Neural progenitor cell (in vitro differentiated cells): ENCODE data around the gene TAMALIN. TPM values are rescaled to one million over a fixed set of nuclear protein-coding genes. Genes with fewer than 3 reads are reported as not detected.
"Not testable (repeated sequence)": the region's sequence is repeated elsewhere in the genome, so short reads cannot be mapped to it uniquely, and the experiment has no call there.

Experiments
- DNase-seq: peaks from one replicate; pipeline ENCODE4 v3.0.0-alpha.2; 2016; ENCODE audit warnings: low spot score
- H2AFZ ChIP-seq: fragments of 200-600 bp; sonication (generic); replicated peaks from 2 replicates; pipeline ENCODE4 v1.6.1; 2016; ENCODE audit warnings: antibody characterized with exemption
- H3F3A ChIP-seq: fragments of 200-600 bp; sonication (generic); 2 replicates; pipeline ENCODE4 v1.6.1; 2016; ENCODE audit warnings: antibody characterized with exemption, low read depth
- H3K27ac ChIP-seq: fragments of 200-600 bp; sonication (generic); 2 replicates; pipeline ENCODE4 v1.5.1; 2016; ENCODE audit warnings: mild to moderate bottlenecking
- H3K27me3 ChIP-seq: fragments of 200-600 bp; sonication (generic); 2 replicates; pipeline ENCODE4 v1.6.1; 2016; ENCODE audit warnings: mild to moderate bottlenecking, moderate library complexity
- H3K36me3 ChIP-seq: fragments of 200-600 bp; sonication (generic); 2 replicates; pipeline ENCODE4 v1.5.1; 2016
- H3K4me1 ChIP-seq: fragments of 200-600 bp; sonication (generic); 2 replicates; pipeline ENCODE4 v1.6.1; 2016; ENCODE audit warnings: mixed run types
- H3K4me2 ChIP-seq: fragments of 200-600 bp; sonication (generic); 2 replicates; pipeline ENCODE4 v1.6.1; 2016
- H3K4me3 ChIP-seq: fragments of 200-600 bp; sonication (generic); 2 replicates; pipeline ENCODE4 v1.5.1; 2016
- H3K79me2 ChIP-seq: fragments of 200-600 bp; sonication (generic); 2 replicates; pipeline ENCODE4 v1.6.1; 2016; ENCODE audit warnings: low read depth
- H3K9ac ChIP-seq: fragments of 200-600 bp; sonication (generic); 2 replicates; pipeline ENCODE4 v1.6.1; 2016
- H3K9me3 ChIP-seq: fragments of 200-600 bp; sonication (generic); 2 replicates; pipeline ENCODE4 v1.5.1; 2016; ENCODE audit warnings: low read depth
- H4K20me1 ChIP-seq: fragments of 200-600 bp; sonication (generic); 2 replicates; pipeline ENCODE4 v1.6.1; 2016; ENCODE audit warnings: low read depth
- H3K27ac Mint-ChIP-seq: 3 replicates; pipeline ENCODE4 v1.8.0; 2021; ENCODE audit warnings: mixed read lengths
- H3K27me3 Mint-ChIP-seq: 2 replicates; pipeline ENCODE4 v1.8.0; 2022; ENCODE audit warnings: low read depth, mild to moderate bottlenecking, inconsistent platforms, moderate library complexity, mixed read lengths; ENCODE audit not compliant: insufficient read depth
- H3K36me3 Mint-ChIP-seq: 3 replicates; pipeline ENCODE4 v1.8.0; 2021; ENCODE audit warnings: mixed read lengths
- H3K4me1 Mint-ChIP-seq: 3 replicates; pipeline ENCODE4 v1.8.0; 2021; ENCODE audit warnings: mixed read lengths
- H3K4me3 Mint-ChIP-seq: 3 replicates; pipeline ENCODE4 v1.8.0; 2021; ENCODE audit warnings: mild to moderate bottlenecking, moderate library complexity, mixed read lengths
- H3K9me3 Mint-ChIP-seq: 3 replicates; pipeline ENCODE4 v1.8.0; 2020; ENCODE audit warnings: mixed read lengths
- CTCF ChIP-seq: fragments of 200-600 bp; sonication (generic); IDR thresholded peaks from 2 replicates; pipeline ENCODE4 v1.5.1; 2017; ENCODE audit warnings: antibody characterized with exemption, mild to moderate bottlenecking
- EZH2 ChIP-seq: fragments of 200-600 bp; sonication (generic); IDR thresholded peaks from 2 replicates; pipeline ENCODE4 v1.6.1; 2017; ENCODE audit warnings: antibody characterized with exemption, mild to moderate bottlenecking, moderate library complexity
- EZH2phosphoT487 ChIP-seq: fragments of 200-600 bp; sonication (generic); IDR thresholded peaks from 2 replicates; pipeline ENCODE4 v1.6.1; 2017; ENCODE audit warnings: antibody characterized with exemption
- total RNA-seq: library from RNA; depleted of rRNA; stranded (reverse); fragments of >200 nt; gene quantifications from 2 replicates; pipeline ENCODE4 v1.2.3, GENCODE V29; 2015; ENCODE audit warnings: low replicate concordance

Gene TAMALIN
- total RNA-seq, 1 donor from 2014 or later: 1.1 TPM

DNA sequence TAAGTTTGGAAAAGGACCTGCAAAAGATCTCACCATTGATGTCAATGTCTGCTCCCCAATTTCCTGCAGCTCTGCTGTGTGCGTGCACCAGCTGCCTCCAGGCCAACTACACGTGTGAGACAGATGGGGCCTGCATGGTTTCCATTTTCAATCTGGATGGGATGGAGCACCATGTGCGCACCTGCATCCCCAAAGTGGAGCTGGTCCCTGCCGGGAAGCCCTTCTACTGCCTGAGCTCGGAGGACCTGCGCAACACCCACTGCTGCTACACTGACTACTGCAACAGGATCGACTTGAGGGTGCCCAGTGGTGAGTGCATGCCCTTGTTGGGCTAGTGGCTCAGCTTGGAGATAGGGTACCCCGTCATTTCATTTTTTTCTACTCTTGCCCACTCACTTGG, 31.6 kb upstream of the TAMALIN start:
- Mint-ChIP-seq H3K4me1 (peaks cover 33% of the 10 kb centered on the region), H3K4me3 (no peak overlapping the region), H3K36me3 (peaks cover 24% of the 10 kb centered on the region), H3K9me3 (no peaks in the 10 kb centered on the region), H3K27ac (no peak overlapping the region), H3K27me3 (peaks cover 2% of the 10 kb centered on the region)
- Histone ChIP-seq H4K20me1 (peaks cover 62% of the 10 kb centered on the region), H3K4me3 (no peak overlapping the region), H3K36me3 (no peaks in the 10 kb centered on the region), H3K79me2 (peaks cover 28% of the 10 kb centered on the region), H3F3A (peaks cover 7% of the 10 kb centered on the region), H3K9me3 (no peaks in the 10 kb centered on the region), H3K4me2 (no peak overlapping the region), H2AFZ (no peak overlapping the region), H3K9ac (no peak overlapping the region), H3K4me1 (peaks cover 15% of the 10 kb centered on the region), H3K27ac (no peak overlapping the region), H3K27me3 (no peaks in the 10 kb centered on the region)
- TF ChIP-seq EZH2 (no peak), EZH2phosphoT487 (no peak), CTCF (no peak)
- no peak for DNase-seq

GRCh38 chr12:51976376-51977160, 30.2 kb upstream of the TAMALIN start:
- Histone ChIP-seq H3K36me3 (no peaks in the 10 kb centered on the region), H3K9me3 (no peaks in the 10 kb centered on the region), H3K27ac (no peak overlapping the region), H3K4me3 (no peak overlapping the region), H3K4me1 (peaks cover 15% of the 10 kb centered on the region), H4K20me1 (peaks cover 60% of the 10 kb centered on the region), H3K4me2 (no peak overlapping the region), H2AFZ (no peak overlapping the region), H3F3A (peaks cover 7% of the 10 kb centered on the region), H3K9ac (no peak overlapping the region), H3K27me3 (no peaks in the 10 kb centered on the region), H3K79me2 (peaks cover 18% of the 10 kb centered on the region)
- TF ChIP-seq EZH2phosphoT487: no peak
- no peak for TF ChIP-seq CTCF
- TF ChIP-seq EZH2: no peak
- Mint-ChIP-seq H3K4me1 (peaks cover 22% of the 10 kb centered on the region), H3K9me3 (no peaks in the 10 kb centered on the region), H3K27me3 (peaks cover 2% of the 10 kb centered on the region), H3K27ac (no peak overlapping the region), H3K36me3 (peaks cover 26% of the 10 kb centered on the region), H3K4me3 (no peak overlapping the region)
- no peak for DNase-seq

DNA sequence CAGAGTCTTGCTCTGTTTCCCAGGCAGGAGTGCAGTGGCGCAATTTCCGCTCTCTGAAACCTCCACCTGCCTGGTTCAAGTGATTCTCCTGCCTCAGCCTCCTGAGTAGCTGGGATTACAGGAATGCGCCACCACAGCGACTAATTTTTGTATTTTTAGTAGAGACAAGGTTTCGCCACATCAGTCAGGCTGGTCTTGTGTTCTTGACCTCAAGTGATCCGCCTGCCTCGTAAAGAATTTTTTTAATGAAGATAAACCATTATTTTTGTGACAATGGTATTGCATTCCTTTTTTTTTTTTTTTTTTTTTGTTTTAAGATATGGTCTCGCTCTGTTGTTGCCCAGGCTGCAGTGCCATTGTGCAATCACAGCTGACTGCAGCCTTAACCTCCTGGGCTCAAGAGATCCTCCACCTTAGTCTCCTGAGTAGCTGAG, 29.4 kb upstream of the TAMALIN start:
- no peak overlapping the region for H3K4me3 ChIP-seq
- H3F3A ChIP-seq: peaks cover 7% of the 10 kb centered on the region
- no peak overlapping the region for H3K27ac Mint-ChIP-seq
- no peak overlapping the region for H3K4me2 ChIP-seq
- H3K27me3 ChIP-seq: no peaks in the 10 kb centered on the region
- no peak overlapping the region for H3K27ac ChIP-seq
- no peaks in the 10 kb centered on the region for H3K9me3 Mint-ChIP-seq
- peaks cover 2% of the 10 kb centered on the region for H3K27me3 Mint-ChIP-seq
- peaks cover 11% of the 10 kb centered on the region for H3K79me2 ChIP-seq
- H3K9me3 ChIP-seq: no peaks in the 10 kb centered on the region
- H2AFZ ChIP-seq: no peak overlapping the region
- H4K20me1 ChIP-seq: peaks cover 53% of the 10 kb centered on the region
- H3K36me3 ChIP-seq: no peaks in the 10 kb centered on the region
- H3K36me3 Mint-ChIP-seq: peaks cover 26% of the 10 kb centered on the region
- TF ChIP-seq CTCF (no peak), EZH2 (no peak), EZH2phosphoT487 (no peak)
- H3K4me1 Mint-ChIP-seq: peaks cover 18% of the 10 kb centered on the region
- no peak overlapping the region for H3K9ac ChIP-seq
- no peak overlapping the region for H3K4me3 Mint-ChIP-seq
- H3K4me1 ChIP-seq: peaks cover 14% of the 10 kb centered on the region
- no peak for DNase-seq

GRCh38 chr12:51979306-51979705, 27.4 kb upstream of the TAMALIN start:
- H3K9me3 Mint-ChIP-seq, H3K27ac Mint-ChIP-seq, H3K4me1 Mint-ChIP-seq, H3F3A ChIP-seq, H3K4me3 ChIP-seq, H3K4me2 ChIP-seq, DNase-seq, H3K27me3 ChIP-seq, H2AFZ ChIP-seq, H3K27ac ChIP-seq, H3K9ac ChIP-seq, H3K36me3 ChIP-seq, H3K4me3 Mint-ChIP-seq, H3K79me2 ChIP-seq, H3K4me1 ChIP-seq, H3K27me3 Mint-ChIP-seq, H3K9me3 ChIP-seq: not testable (repeated sequence)
- peaks cover 30% of the 10 kb centered on the region for H3K36me3 Mint-ChIP-seq
- peaks cover 34% of the 10 kb centered on the region for H4K20me1 ChIP-seq
